Astrocyte (in vitro differentiated cells and primary cell): ENCODE results near the gene SKA1. TPM values are rescaled to one million over a fixed set of nuclear protein-coding genes. Genes with fewer than 3 reads are reported as not detected.
A peak's percentile ranks its signal among the peaks of the same experiment; 100 is the strongest.

Experiments used
- DNase-seq: peaks from one replicate; pipeline ENCODE4 v3.0.0-alpha.2; 2010; ENCODE audit warnings: low read depth
- FAIRE-seq: peaks from 2 replicates; lab custom pipeline; 2011; peaks lifted over from hg19 to GRCh38; lab: Jason Lieb, UNC
- H2AFZ ChIP-seq: 2 replicates; pipeline ENCODE4 v1.6.0; 2012; ENCODE audit warnings: low read depth, low read length, inconsistent platforms
- H3K27ac ChIP-seq: 2 replicates; pipeline ENCODE4 v1.5.1; 2011; ENCODE audit warnings: low read depth, low read length, inconsistent platforms
- H3K27me3 ChIP-seq: 2 replicates; pipeline ENCODE4 v1.6.0; 2011; ENCODE audit warnings: low read length, inconsistent platforms; ENCODE audit not compliant: insufficient read depth
- H3K36me3 ChIP-seq: 2 replicates; pipeline ENCODE4 v1.5.1; 2011; ENCODE audit warnings: low read length, inconsistent platforms; ENCODE audit not compliant: insufficient read depth
- H3K4me1 ChIP-seq: 2 replicates; pipeline ENCODE4 v1.5.1; 2011; ENCODE audit warnings: low read length, inconsistent platforms; ENCODE audit not compliant: insufficient read depth
- H3K4me2 ChIP-seq: 2 replicates; pipeline ENCODE4 v1.6.0; 2012; ENCODE audit warnings: low read length, inconsistent platforms
- H3K4me3 ChIP-seq: 2 replicates; pipeline ENCODE4 v1.5.1; 2011; ENCODE audit warnings: low read depth, mild to moderate bottlenecking, low read length, inconsistent platforms; ENCODE audit not compliant: insufficient read depth
- H3K79me2 ChIP-seq: 2 replicates; pipeline ENCODE4 v1.6.0; 2012; ENCODE audit warnings: mild to moderate bottlenecking, low read length, inconsistent platforms; ENCODE audit not compliant: insufficient read depth
- H3K9ac ChIP-seq: 2 replicates; pipeline ENCODE4 v1.6.0; 2012; ENCODE audit warnings: mild to moderate bottlenecking, low read length, inconsistent platforms
- H3K9me3 ChIP-seq: 2 replicates; pipeline ENCODE4 v1.5.1; 2012; ENCODE audit warnings: low read depth, mild to moderate bottlenecking, low read length, inconsistent platforms; ENCODE audit not compliant: insufficient read depth
- H4K20me1 ChIP-seq: 2 replicates; pipeline ENCODE4 v1.6.0; 2012; ENCODE audit warnings: low read length, inconsistent platforms; ENCODE audit not compliant: insufficient read depth
- H3K27ac Mint-ChIP-seq: one replicate; pipeline ENCODE4 v1.8.0; 2021; ENCODE audit warnings: mild to moderate bottlenecking, mixed read lengths; ENCODE audit not compliant: unreplicated experiment
- H3K27me3 Mint-ChIP-seq: one replicate; pipeline ENCODE4 v1.8.0; 2021; ENCODE audit warnings: low read depth, mixed read lengths; ENCODE audit not compliant: unreplicated experiment
- H3K36me3 Mint-ChIP-seq: one replicate; pipeline ENCODE4 v1.8.0; 2021; ENCODE audit warnings: low read depth, mixed read lengths; ENCODE audit not compliant: unreplicated experiment
- H3K4me1 Mint-ChIP-seq: one replicate; pipeline ENCODE4 v1.8.0; 2021; ENCODE audit warnings: low read depth, mixed read lengths; ENCODE audit not compliant: unreplicated experiment
- H3K4me3 Mint-ChIP-seq: one replicate; pipeline ENCODE4 v1.8.0; 2021; ENCODE audit warnings: mild to moderate bottlenecking, moderate library complexity, mixed read lengths; ENCODE audit not compliant: unreplicated experiment
- H3K9me3 Mint-ChIP-seq: one replicate; pipeline ENCODE4 v1.8.0; 2021; ENCODE audit warnings: mild to moderate bottlenecking, mixed read lengths; ENCODE audit not compliant: unreplicated experiment
- EZH2 ChIP-seq: IDR thresholded peaks from 2 replicates; pipeline ENCODE4 v1.6.1; 2012; ENCODE audit warnings: mild to moderate bottlenecking, low read length, inconsistent platforms; ENCODE audit not compliant: insufficient read depth
- total RNA-seq: library from RNA; stranded (reverse); gene quantifications from 2 replicates; pipeline ENCODE4 v1.2.1, GENCODE V29; 2021
- TF ChIP-seq, protein P1 (sequence below): IDR thresholded peaks from 2 replicates; pipeline ENCODE4 v1.5.1; 2011; ENCODE audit warnings: low read depth, mild to moderate bottlenecking, inconsistent platforms, low read length, moderate library complexity; ENCODE audit not compliant: insufficient read depth

The SKA1 gene
- total RNA-seq, 1 donor from 2014 or later: 2.6 TPM

DNA sequence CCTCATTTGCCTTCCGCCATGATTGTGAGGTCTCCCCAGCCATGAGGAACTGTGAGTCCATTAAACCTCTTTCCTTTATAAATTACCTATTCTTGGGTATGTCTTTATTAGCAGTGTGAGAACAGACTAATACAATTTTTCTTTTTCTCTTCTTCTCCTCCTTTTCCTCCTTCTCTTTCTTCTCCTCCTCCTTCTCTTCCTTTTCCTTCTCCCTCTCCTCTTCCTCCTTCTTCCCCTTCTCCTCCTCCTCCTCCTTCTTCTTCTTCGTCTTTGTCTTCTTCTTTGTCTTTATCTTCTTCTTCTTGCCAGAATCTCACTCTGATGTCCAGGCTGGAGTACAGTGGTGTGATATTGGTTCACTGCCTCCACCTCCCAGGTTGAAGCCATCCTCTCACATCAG lies 20.2 kb downstream of the SKA1 start:
- Histone ChIP-seq H3K27me3 (no peaks in the 10 kb centered on the region), H3K9ac (no peak overlapping the region), H3K4me3 (no peak overlapping the region), H4K20me1 (no peaks in the 10 kb centered on the region), H3K36me3 (no peaks in the 10 kb centered on the region), H3K79me2 (no peaks in the 10 kb centered on the region), H3K27ac (no peak overlapping the region), H3K4me2 (no peak overlapping the region), H2AFZ (no peak overlapping the region), H3K9me3 (no peaks in the 10 kb centered on the region), H3K4me1 (no peaks in the 10 kb centered on the region)
- Mint-ChIP-seq H3K36me3 (no peaks in the 10 kb centered on the region), H3K4me3 (no peak overlapping the region), H3K9me3 (no peaks in the 10 kb centered on the region), H3K4me1 (peaks cover 3% of the 10 kb centered on the region), H3K27ac (no peak overlapping the region), H3K27me3 (no peaks in the 10 kb centered on the region)
- FAIRE-seq (no peak), DNase-seq (no peak)
- TF ChIP-seq EZH2: no peak
- TF ChIP-seq, protein P1, sequence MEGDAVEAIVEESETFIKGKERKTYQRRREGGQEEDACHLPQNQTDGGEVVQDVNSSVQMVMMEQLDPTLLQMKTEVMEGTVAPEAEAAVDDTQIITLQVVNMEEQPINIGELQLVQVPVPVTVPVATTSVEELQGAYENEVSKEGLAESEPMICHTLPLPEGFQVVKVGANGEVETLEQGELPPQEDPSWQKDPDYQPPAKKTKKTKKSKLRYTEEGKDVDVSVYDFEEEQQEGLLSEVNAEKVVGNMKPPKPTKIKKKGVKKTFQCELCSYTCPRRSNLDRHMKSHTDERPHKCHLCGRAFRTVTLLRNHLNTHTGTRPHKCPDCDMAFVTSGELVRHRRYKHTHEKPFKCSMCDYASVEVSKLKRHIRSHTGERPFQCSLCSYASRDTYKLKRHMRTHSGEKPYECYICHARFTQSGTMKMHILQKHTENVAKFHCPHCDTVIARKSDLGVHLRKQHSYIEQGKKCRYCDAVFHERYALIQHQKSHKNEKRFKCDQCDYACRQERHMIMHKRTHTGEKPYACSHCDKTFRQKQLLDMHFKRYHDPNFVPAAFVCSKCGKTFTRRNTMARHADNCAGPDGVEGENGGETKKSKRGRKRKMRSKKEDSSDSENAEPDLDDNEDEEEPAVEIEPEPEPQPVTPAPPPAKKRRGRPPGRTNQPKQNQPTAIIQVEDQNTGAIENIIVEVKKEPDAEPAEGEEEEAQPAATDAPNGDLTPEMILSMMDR: no peak

DNA sequence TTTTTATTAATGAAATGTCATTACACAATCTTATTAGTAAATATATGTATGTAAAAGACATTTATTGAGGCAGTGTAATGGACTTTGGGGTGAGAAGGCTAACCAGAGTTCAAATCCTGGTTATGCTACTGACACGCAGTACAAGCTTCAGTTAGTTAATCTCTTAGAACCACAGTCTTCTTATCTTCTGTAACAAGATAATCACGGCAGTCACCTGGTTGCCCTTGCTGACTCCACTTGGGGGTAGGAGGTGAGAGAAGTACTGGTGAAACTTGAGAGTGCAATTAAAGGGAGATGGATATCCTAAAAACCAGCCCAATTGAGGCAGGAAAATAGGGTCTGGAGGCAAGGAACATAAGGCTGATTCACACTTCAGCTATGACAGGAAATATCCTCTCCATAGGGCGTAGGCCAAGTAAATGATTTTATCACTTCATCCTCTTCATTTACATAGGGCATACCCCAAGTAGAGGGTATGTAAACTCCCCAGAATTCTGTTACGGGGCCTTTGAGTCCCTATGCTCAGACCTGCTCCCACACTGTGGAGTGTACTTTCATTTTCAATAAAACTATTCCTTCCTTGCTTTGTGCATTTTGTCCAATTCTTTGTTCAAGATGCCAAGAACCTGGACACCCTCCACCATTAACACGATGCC lies 21.3 kb downstream of the SKA1 start:
- FAIRE-seq: peak; percentile 69
- no peaks in the 10 kb centered on the region for H3K4me1 ChIP-seq
- H3K4me3 Mint-ChIP-seq: no peak overlapping the region
- H3K79me2 ChIP-seq: no peaks in the 10 kb centered on the region
- peaks cover 3% of the 10 kb centered on the region for H3K4me1 Mint-ChIP-seq
- no peak overlapping the region for H2AFZ ChIP-seq
- H3K27me3 ChIP-seq: no peaks in the 10 kb centered on the region
- no peaks in the 10 kb centered on the region for H3K9me3 ChIP-seq
- H3K4me3 ChIP-seq: no peak overlapping the region
- H3K36me3 Mint-ChIP-seq: no peaks in the 10 kb centered on the region
- no peak for DNase-seq
- no peak overlapping the region for H3K9ac ChIP-seq
- no peaks in the 10 kb centered on the region for H4K20me1 ChIP-seq
- no peaks in the 10 kb centered on the region for H3K36me3 ChIP-seq
- H3K9me3 Mint-ChIP-seq: no peaks in the 10 kb centered on the region
- H3K27ac Mint-ChIP-seq: no peak overlapping the region
- TF ChIP-seq EZH2: no peak
- TF ChIP-seq, protein P1: no peak
- H3K27ac ChIP-seq: no peak overlapping the region
- peaks cover 5% of the 10 kb centered on the region for H3K27me3 Mint-ChIP-seq
- H3K4me2 ChIP-seq: no peak overlapping the region

DNA sequence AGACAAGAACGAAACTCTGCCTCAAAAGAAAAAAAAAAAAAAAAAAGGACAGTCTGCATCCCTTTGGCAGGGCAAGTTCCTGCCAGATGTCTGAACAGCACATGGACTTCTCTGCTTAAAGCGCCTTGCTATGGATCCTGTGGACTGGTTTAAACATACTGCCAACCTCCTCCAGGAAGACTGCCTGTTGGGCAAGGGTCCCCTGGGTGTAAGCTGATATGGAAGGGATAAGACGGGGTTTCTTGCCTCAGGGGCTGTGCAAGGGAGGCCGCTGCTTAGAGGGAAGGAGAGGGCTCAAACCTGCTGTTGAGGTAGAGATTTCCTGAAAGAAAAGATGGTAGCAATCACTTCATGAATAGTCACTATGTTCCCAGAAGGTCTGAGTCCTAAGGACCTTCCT lies 22.2 kb downstream of the SKA1 start:
- H3K27me3 ChIP-seq: no peaks in the 10 kb centered on the region
- H3K4me2 ChIP-seq: no peak overlapping the region
- H3K27ac Mint-ChIP-seq: no peak overlapping the region
- FAIRE-seq: no peak
- H3K4me1 Mint-ChIP-seq: peaks cover 3% of the 10 kb centered on the region
- no peaks in the 10 kb centered on the region for H3K36me3 ChIP-seq
- no peak overlapping the region for H3K9ac ChIP-seq
- TF ChIP-seq EZH2: no peak
- TF ChIP-seq, protein P1: no peak
- H4K20me1 ChIP-seq: no peaks in the 10 kb centered on the region
- H3K27me3 Mint-ChIP-seq: peaks cover 9% of the 10 kb centered on the region
- H3K9me3 Mint-ChIP-seq: no peaks in the 10 kb centered on the region
- no peak overlapping the region for H3K4me3 ChIP-seq
- no peaks in the 10 kb centered on the region for H3K36me3 Mint-ChIP-seq
- no peaks in the 10 kb centered on the region for H3K79me2 ChIP-seq
- H3K27ac ChIP-seq: no peak overlapping the region
- H3K4me3 Mint-ChIP-seq: no peak overlapping the region
- H3K9me3 ChIP-seq: no peaks in the 10 kb centered on the region
- no peak overlapping the region for H2AFZ ChIP-seq
- no peak for DNase-seq
- H3K4me1 ChIP-seq: no peaks in the 10 kb centered on the region
